Vagina (tissue), 2 donors: ENCODE measurements around the gene WDFY3.

Source experiments
- POLR2A ChIP-seq, 2 donors: fragments of 450-650 bp; IDR thresholded peaks; one replicate each; pipeline ENCODE4 v1.6.1; 2017; ENCODE audit warnings: antibody characterized with exemption in 2 of 2, mild to moderate bottlenecking in 2 of 2, moderate library complexity in 2 of 2
- POLR2AphosphoS5 ChIP-seq, 2 donors: sonication (generic); formaldehyde crosslinking; IDR thresholded peaks; one replicate each; pipeline ENCODE4 v1.9.0; 2017; ENCODE audit warnings: antibody characterized with exemption in 2 of 2, mild to moderate bottlenecking in 2 of 2, low read depth in 1 of 2; ENCODE audit not compliant: insufficient read depth in 1 of 2
- TF ChIP-seq, protein P1 (sequence below), 3 experiments: fragments of 450-650 bp in 2 of 3; fragments of 200-600 bp in 1 of 3; sonication (generic) in 1 of 3; IDR thresholded peaks; one replicate each; pipeline ENCODE4 v1.5.1; 2017 to 2019; ENCODE audit warnings: antibody characterized with exemption in 3 of 3, mild to moderate bottlenecking in 2 of 3, moderate library complexity in 2 of 3

GRCh38 chr4:84799318-84799717, 167.2 kb downstream of the WDFY3 start:
- TF ChIP-seq, protein P1, sequence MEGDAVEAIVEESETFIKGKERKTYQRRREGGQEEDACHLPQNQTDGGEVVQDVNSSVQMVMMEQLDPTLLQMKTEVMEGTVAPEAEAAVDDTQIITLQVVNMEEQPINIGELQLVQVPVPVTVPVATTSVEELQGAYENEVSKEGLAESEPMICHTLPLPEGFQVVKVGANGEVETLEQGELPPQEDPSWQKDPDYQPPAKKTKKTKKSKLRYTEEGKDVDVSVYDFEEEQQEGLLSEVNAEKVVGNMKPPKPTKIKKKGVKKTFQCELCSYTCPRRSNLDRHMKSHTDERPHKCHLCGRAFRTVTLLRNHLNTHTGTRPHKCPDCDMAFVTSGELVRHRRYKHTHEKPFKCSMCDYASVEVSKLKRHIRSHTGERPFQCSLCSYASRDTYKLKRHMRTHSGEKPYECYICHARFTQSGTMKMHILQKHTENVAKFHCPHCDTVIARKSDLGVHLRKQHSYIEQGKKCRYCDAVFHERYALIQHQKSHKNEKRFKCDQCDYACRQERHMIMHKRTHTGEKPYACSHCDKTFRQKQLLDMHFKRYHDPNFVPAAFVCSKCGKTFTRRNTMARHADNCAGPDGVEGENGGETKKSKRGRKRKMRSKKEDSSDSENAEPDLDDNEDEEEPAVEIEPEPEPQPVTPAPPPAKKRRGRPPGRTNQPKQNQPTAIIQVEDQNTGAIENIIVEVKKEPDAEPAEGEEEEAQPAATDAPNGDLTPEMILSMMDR (IDR thresholded peaks at IDR 0.05), result no peak
- no peak for TF ChIP-seq POLR2A (IDR thresholded peaks at IDR 0.05)
- TF ChIP-seq POLR2AphosphoS5 (IDR thresholded peaks at IDR 0.05; ENCODE audit: insufficient read depth in 1 of 2, low read depth in 1 of 2), result no peak
